Epithelial cell of proximal tubule (primary cell): ENCODE results near the gene TEKT4. TPM values are rescaled to one million over a fixed set of nuclear protein-coding genes. Genes with fewer than 3 reads are reported as not detected.
"Not testable (repeated sequence)": the region's sequence is repeated elsewhere in the genome, so short reads cannot be mapped to it uniquely, and the experiment has no call there.

Experiments used
- DNase-seq: peaks from one replicate; pipeline ENCODE4 v3.0.0-alpha.2; 2011; ENCODE audit warnings: low read depth
- H3K4me3 ChIP-seq: 2 replicates; pipeline ENCODE4 v1.5.1; 2011; ENCODE audit warnings: low read depth, mild to moderate bottlenecking, low read length
- total RNA-seq: library from RNA; depleted of rRNA; stranded (reverse); fragments of >200 nt; gene quantifications from 2 replicates; pipeline ENCODE4 v1.2.3, GENCODE V29; 2015
- TF ChIP-seq, protein P1 (sequence below): conservative IDR thresholded peaks from 2 replicates; pipeline ENCODE4 v1.5.1; 2012; ENCODE audit warnings: low read depth, mild to moderate bottlenecking, low read length

TEKT4 gene, protein sequence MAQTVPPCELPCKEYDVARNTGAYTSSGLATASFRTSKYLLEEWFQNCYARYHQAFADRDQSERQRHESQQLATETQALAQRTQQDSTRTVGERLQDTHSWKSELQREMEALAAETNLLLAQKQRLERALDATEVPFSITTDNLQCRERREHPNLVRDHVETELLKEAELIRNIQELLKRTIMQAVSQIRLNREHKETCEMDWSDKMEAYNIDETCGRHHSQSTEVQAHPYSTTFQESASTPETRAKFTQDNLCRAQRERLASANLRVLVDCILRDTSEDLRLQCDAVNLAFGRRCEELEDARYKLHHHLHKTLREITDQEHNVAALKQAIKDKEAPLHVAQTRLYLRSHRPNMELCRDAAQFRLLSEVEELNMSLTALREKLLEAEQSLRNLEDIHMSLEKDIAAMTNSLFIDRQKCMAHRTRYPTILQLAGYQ
- total RNA-seq: not detected in 2 replicates

GRCh38 chr2:94871226-94872087 lies at the start of gene TEKT4:
TEKT4 (plus strand) TSS chr2:94871430; CDS start chr2:94871580, 150 bp downstream.
- TF ChIP-seq, protein P1, sequence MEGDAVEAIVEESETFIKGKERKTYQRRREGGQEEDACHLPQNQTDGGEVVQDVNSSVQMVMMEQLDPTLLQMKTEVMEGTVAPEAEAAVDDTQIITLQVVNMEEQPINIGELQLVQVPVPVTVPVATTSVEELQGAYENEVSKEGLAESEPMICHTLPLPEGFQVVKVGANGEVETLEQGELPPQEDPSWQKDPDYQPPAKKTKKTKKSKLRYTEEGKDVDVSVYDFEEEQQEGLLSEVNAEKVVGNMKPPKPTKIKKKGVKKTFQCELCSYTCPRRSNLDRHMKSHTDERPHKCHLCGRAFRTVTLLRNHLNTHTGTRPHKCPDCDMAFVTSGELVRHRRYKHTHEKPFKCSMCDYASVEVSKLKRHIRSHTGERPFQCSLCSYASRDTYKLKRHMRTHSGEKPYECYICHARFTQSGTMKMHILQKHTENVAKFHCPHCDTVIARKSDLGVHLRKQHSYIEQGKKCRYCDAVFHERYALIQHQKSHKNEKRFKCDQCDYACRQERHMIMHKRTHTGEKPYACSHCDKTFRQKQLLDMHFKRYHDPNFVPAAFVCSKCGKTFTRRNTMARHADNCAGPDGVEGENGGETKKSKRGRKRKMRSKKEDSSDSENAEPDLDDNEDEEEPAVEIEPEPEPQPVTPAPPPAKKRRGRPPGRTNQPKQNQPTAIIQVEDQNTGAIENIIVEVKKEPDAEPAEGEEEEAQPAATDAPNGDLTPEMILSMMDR: no peak
- H3K4me3 ChIP-seq: peak within 1 kb of the TSS; percentile 47

GRCh38 chr2:94839224-94839623 lies 32.0 kb upstream of the TEKT4 start:
- DNase-seq, H3K4me3 ChIP-seq: not testable (repeated sequence)

More at GRCh38 chr2:94871226-94872087, at the start of gene TEKT4:
- DNase-seq: no peak

GRCh38 chr2:94856856-94857255 lies 14.4 kb upstream of the TEKT4 start:
- peak overlapping the region; percentile 26 for H3K4me3 ChIP-seq
- not testable (repeated sequence) for DNase-seq

GRCh38 chr2:94857367-94858162 lies 13.7 kb upstream of the TEKT4 start:
- DNase-seq: not testable (repeated sequence)
- peak overlapping the region; percentile 26 for H3K4me3 ChIP-seq

DNA sequence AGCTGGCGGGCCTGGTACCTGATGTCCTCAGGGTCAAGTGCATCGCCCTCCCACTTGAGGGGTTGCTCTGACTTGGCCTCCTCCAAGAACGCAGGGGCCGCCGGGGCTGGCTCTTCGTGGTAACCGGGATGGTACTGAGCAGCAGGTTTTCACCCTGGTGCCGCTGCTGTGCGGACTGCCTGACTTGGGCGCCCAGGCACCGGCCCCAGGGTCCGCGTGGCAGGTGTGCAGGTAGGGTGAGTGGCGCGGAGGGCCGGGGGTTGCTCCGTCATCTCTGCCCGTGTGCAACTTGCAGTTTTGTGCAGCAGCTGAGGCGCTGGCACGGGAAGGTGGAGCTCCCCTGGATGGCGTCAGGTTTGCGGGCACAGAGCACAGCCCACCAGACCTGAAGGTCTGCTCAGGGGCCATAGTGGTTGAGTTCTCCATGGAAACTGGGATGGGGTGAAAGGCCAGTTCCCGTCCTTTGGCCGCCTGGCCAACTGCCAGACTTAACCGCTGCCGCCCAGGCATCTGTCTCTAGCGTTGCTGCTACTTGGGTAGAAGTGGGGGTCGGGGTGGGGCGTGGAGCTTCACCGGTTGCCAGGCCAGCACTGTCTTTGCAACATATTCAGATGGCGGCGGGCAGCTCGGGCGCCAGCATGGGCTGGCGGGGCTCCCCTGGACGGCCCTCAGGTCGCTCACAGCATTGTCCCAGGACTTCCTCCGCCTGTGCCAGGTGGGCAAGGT lies 12.9 kb upstream of the TEKT4 start:
- H3K4me3 ChIP-seq, DNase-seq: not testable (repeated sequence)

DNA sequence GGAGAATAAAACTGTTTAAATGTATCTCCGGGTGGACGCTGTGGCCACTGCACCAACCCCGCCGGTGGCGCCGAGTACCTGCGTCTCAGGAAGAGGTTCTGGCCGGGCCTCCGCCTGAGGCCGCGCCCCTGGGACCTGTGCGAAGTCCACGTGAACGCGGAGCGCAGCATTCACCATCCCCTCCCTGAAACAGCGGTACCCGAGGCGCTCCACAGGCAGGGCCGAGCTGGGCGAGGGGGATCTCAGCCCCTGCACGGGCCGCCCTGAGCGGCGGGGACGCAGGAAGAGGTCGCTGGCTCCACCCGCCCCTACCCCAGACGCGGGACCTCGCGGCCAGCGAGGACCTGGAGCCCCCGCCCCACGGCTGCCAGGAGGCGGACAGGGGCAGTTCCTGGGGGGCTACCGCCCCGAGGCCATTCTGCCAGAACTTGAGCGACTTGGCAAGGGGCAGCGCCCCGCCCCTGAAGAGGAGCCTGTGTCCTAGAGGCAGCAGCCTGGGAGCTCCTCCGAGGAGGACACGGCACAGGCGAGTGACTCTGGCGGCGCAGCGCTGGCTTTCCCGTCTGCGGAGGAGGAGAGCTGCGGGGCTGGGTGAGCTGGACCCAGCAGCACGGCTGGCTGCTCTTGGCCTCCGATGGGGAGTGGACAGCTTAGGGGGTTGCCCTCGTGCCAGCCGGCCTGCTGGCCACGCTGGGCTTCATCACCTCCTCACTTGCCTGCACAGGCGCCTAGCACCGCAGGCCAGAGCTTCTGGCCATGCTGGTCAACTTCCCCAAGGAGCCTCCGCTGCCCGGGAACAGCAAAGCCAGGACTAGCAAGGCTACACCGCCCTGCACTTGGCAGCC lies 9.7 kb upstream of the TEKT4 start:
- TF ChIP-seq, protein P1: no peak
- DNase-seq: no peak
- H3K4me3 ChIP-seq: peak overlapping the region; percentile 18

DNA sequence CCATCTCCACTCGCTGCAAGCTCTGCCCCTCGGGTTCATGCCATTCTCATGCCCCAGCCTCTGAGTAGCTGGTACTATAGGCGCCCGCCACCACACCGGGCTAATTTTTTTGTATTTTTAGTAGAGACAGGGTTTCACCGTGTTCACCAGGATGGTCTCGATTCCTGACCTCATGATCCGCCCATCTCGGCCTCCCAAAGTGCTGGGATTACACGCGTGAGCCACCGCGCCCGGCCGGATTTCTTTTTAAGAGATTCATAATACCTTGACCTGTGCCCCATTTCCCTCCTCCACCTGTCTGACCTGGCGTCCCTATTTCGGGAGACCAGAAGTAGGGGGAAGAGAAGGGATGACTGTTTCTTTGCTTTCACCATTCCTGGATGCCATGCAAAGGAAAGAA lies 8.3 kb upstream of the TEKT4 start:
- H3K4me3 ChIP-seq, DNase-seq: not testable (repeated sequence)

GRCh38 chr2:94869131-94869530 lies 2.1 kb upstream of the TEKT4 start:
- TF ChIP-seq, protein P1: no peak
- no peak for DNase-seq
- no peak overlapping the region for H3K4me3 ChIP-seq
